SIG-M5 treated with dmso at 0.1 percent for 504 hours (cell line): ENCODE data around the gene SIX5.
"Not testable (repeated sequence)": the region's sequence is repeated elsewhere in the genome, so short reads cannot be mapped to it uniquely, and the experiment has no call there.

ENCODE experiments used
- DNase-seq: peaks from one replicate; lab custom pipeline; 2025; ENCODE audit not compliant: unreplicated experiment; lab: John Stamatoyannopoulos, UW

The SIX5 gene

DNA sequence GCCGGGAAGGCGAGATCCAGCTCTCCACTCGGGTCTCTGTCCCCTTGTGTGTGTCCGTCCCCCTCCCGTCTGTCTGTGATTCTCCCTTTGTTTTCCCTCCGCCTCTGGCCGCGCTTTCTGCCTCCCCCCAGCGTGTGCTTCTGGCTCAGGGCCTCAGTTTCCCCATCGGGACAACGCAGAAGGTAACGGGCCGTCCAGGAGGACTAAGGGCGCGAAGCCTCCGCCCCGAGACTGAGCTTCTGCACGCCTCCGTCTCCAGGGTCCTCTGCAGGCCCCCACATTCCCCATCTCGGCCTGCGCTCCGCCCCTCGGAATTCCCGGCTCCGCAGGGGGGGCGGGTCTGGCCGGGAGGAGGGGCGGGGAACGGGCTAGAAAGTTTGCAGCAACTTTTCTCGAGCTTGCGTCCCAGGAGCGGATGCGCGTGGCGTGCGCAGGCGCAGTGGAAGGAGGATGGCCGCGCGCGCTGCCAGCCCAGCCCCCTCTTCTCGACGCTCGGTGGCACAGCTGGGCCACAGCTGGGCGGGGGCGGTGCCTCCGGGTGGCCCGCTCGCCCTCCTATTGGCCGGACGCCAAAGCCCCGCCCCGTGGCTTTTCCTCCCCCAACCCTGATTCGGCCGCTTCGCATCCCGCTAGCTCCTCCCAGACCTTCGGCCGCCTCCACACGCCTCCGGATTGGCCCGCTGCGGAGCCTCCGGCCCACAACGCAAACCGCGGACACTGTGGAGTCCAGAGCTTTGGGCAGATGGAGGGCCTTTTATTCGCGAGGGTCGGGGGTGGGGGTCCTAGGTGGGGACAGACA, at the start of gene SIX5:
Gene SIX5 (minus strand): TSS at position 269 of the 799 bp plus-strand sequence. CDS start 408 bp downstream, outside the sequence.
- peak; percentile 93 for DNase-seq

DNA sequence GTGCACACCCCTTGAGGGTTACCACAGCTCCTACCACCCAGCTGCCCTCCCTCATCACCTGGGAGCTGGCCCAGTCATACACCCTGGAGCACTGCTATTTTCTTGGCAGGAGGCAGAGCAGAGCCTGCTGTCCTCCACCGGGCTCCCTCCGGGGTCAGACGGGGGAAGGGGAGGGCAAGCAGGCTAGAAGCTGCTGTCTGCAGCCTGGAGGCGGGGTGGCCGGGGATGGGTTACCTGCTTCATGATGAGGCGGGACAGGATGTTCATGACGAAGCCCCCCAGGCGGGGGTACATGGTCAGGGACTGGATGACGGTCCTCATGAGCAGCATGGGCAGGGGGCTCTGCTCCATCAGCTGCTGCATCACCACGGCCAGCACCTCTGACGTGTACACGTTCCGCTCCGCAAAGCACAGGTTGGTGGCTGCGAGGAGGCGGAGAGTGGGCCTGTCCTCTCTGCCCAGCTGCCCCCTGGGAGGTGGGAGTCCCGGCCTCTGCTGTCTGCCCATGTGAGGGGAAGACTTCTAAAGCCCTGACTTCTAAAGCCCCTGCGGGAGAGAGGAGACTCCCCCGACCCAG, 48.8 kb upstream of the SIX5 start:
- DNase-seq: no peak

- peak; percentile 91 for DNase-seq
Observed at GRCh38 chr19:45817010-45817724, 48.1 kb upstream of the SIX5 start.

GRCh38 chr19:45816236-45817009, 47.4 kb upstream of the SIX5 start:
- DNase-seq: no peak

DNA sequence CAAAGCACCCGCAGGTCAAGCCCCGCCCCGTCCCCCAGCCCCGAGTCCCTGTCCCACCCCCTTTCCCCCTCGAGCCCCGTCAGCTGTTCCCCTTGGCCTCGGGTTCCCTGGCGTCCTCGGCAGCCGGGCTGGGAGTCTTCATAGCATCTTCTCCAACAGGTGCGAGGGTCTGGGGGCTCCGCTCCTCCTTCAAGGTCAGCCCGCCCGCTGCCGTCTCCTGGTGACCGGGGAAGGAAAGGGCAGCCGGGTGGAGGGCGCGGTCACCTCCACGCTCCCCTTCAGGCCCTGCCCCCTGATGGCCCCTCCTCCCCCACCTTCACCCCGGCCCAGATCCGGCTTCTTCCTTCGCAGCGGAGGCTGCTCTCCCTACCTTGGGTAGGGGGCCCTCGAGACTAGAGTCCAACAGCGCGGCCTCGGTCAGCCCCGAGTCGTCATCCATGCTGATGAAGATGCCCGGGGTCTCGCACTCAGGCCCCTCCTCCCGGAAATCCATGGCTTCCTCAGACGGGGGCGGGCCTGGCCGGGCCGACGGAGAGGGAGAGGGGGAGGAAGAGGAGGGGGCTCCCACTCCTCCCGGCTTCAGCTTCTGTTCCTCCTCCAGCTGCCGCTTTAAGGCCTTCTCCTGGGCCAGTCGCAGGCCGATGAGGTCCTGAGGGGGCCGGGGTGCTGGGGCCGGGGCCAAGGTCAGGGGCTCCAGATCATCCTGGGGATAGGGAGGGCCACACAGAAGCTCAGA, 46.6 kb upstream of the SIX5 start:
- no peak for DNase-seq

DNA sequence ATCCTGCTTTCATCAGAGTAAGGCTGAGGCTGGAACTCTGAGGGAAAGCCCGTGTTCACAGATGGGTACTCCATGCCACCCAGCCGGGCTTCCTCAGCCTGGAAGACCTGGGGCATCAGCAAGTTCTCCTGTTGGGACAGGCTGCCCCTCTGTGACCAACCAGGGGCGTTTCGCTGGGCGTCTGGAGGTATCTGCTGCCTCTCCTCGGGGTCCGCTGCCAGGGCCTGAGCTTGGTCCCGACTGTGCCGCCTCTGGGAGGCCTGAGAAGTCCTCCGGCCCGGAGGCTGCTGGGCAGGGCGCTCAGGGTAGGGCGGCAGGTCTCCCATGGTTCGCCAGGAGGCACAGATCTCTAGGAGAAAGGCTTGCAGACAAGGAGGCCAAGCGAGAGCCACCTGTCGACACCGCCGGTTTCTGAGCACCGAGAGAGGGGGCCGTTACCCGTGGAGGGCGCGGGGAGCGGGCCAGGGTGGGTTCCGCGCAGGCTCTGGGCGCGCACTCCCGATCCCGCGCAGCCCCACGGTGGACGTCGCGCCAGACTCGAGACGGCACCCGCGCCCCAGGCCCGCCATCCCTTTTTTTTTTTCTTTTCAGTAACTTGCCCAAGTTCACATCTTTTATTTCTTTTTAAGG, 45.9 kb upstream of the SIX5 start, which contains the start of gene RSPH6A:
Gene RSPH6A (minus strand): TSS at position 458 of the 630 bp plus-strand sequence. CDS start 132 bp downstream, at position 326.
- no peak for DNase-seq

DNA sequence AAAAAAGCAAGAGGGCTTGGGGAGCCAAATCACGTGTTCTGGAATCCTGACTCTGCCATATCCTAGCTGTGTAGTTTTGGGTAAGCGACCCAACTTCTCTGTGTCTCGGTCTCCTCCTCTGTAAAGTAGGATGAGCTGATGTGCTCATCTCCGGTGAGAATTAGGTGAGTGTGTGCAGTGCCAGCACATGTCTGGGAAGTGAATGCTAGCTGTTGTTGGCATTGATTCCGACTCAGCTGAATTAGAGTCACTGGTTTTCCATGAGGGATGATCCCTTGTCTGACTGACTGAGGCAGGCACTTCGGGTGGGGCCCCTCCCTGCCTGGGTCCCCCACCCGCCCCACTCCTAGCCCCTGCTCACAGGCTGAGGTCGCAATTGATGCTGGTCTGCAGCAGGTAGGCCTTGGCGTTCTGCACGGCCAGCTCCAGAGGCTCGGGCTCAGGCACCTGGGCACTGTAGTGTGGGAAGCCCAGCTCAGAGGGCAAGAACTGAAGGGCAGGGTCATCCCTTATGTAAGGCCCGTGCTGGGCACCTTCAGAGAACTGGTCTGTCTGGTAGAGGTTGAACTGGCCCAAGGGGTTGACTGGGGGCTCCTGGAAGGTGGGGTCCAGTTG, 45.2 kb upstream of the SIX5 start:
- DNase-seq: no peak

- no peak for DNase-seq
Observed at GRCh38 chr19:45812297-45812696, 43.2 kb upstream of the SIX5 start.

GRCh38 chr19:45809643-45810159, 40.6 kb upstream of the SIX5 start:
- peak; percentile 58 for DNase-seq

GRCh38 chr19:45805719-45806118, 36.7 kb upstream of the SIX5 start:
- no peak for DNase-seq

- no peak for DNase-seq
Observed at GRCh38 chr19:45804959-45805230, 35.8 kb upstream of the SIX5 start.

GRCh38 chr19:45804140-45804958, 35.3 kb upstream of the SIX5 start:
- DNase-seq: no peak

DNA sequence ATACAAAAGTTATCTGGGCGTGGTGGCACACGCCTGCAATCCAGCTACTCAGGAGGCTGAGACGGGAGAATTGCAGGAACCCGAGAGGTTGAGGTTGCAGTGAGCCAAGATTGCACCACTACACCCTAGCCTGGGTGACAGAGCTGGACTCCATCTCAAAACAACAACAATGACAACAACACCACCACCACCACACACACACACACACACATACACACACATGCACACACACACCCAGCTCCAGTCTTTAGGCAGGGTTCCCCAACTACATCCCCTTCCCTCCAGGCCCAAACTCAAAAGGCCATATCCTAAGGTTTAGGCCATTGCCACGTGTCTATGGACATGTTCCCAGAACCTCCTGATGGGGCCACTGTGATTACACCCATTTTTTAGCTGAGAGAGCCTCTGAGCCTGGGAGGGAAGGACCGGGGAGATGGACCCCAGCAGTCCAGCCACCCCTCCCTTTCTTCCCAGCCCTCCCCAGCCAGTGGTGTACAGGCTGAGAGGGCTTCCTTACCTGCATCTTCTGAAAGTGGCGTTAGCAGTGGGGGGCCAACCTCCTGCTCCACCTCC, 32.6 kb upstream of the SIX5 start:
- no peak for DNase-seq

GRCh38 chr19:45800070-45800553, 31.1 kb upstream of the SIX5 start:
- no peak for DNase-seq

DNA sequence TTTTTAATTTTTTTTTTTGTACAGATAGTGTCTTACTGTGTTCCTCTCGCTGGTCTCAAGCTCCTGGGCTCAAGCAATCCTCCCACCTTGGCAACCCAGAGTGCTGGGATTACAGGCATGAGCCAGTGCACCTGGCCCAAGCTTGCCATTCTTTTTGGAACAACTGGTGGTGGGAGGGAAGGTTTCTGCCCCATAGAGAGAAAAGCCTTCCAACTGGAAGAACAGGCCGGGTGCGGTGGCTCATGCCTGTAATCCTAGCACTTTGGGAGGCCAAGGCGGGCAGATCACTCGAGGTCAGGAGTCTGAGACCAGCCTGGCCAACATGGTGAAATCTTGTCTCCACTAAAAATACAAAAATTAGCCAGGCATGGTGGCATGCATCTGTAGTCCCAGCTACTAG, 30.5 kb upstream of the SIX5 start:
- not testable (repeated sequence) for DNase-seq

DNA sequence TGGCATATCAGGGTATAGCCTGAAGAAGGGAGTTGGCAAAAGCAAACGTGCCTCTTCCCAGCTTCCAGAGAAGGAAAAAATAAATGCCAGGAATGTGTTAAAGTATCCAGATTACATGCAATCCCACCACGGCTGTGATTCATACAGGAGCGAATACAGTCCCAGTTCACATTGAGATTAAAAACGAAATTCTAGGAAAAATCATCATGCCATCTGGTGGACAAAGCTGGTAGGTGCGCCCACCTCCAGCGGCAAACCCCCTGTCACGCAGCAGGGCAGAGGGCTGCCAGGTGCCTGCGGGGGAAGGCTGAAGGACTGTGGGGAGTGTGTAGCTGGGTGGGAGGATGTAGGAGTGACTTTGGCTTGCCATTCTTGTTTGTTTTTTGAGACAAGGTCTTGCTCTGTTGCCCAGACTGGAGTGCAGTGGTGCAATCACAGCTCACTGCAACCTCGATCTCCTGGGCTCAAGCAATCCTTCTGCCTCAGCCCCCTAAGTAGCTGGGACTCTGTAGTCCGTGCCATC, 30.0 kb upstream of the SIX5 start:
- DNase-seq: peak; percentile 33

- DNase-seq: no peak
Observed at GRCh38 chr19:45794627-45795026, 25.6 kb upstream of the SIX5 start.

DNA sequence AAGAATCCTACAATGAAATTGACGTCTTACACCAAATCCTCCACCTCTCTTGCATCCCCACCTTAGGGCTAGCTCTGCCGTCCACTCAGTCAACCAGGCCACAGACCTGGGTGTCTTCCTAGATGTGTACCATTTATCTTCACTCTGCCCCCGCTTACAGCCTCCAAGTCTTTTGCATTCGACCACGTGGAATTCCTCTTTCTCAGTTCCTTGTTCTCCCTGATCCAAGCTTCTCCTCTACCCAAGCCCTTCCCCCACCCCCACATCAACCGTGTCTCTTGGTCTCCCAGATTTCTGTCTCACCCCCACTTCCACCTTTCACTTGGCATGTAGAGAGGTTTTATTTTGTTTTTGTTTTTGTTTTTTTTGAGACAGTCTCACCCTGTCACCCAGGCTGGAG, 24.8 kb upstream of the SIX5 start:
- DNase-seq: no peak
